Kidney (tissue), 14 donors: Measurements from ENCODE around the gene OTUB2. TPM values are rescaled to one million over a fixed set of nuclear protein-coding genes. Genes with fewer than 3 reads are reported as not detected.

Experiments used
- DNase-seq, 5 donors: peaks; one replicate each; pipeline ENCODE4 v3.0.0-alpha.2; 2013 to 2020
- FAIRE-seq: peaks from 2 replicates; lab custom pipeline; 2012; peaks lifted over from hg19 to GRCh38; lab: Jason Lieb, UNC
- H3K27ac ChIP-seq, 2 donors: one replicate each; pipeline ENCODE4 v1.7.0; 2013; ENCODE audit warnings: low read depth in 2 of 2, low read length in 2 of 2, inconsistent platforms in 1 of 2
- H3K27me3 ChIP-seq: one replicate; pipeline ENCODE4 v1.7.1; 2013; ENCODE audit warnings: low read length, inconsistent platforms; ENCODE audit not compliant: control insufficient read depth, insufficient read depth
- H3K36me3 ChIP-seq, 3 donors: one replicate each; pipeline versions ENCODE4 v1.7.0 to v1.7.1; 2013; ENCODE audit warnings: low read length in 3 of 3, control low read depth in 1 of 3, inconsistent platforms in 1 of 3; ENCODE audit not compliant: insufficient read depth in 3 of 3, control insufficient read depth in 2 of 3
- H3K4me1 ChIP-seq, 3 donors: one replicate each; pipeline versions ENCODE4 v1.7.0 to v1.7.1; 2013; ENCODE audit warnings: low read length in 3 of 3, inconsistent platforms in 1 of 3, low read depth in 1 of 3; ENCODE audit not compliant: control insufficient read depth in 2 of 3, insufficient read depth in 2 of 3
- H3K4me3 ChIP-seq, 3 donors: one replicate each; pipeline versions ENCODE4 v1.7.0 to v1.8.1; 2013; ENCODE audit warnings: low read length in 3 of 3, control low read depth in 1 of 3, inconsistent platforms in 1 of 3
- H3K9ac ChIP-seq, 3 donors: one replicate each; pipeline versions ENCODE4 v1.7.0 to v1.7.1; 2013; ENCODE audit warnings: low read length in 3 of 3, control low read depth in 1 of 3, inconsistent platforms in 1 of 3
- H3K9me3 ChIP-seq, 3 donors: one replicate each; pipeline versions ENCODE4 v1.7.0 to v1.7.1; 2013; ENCODE audit warnings: low read length in 3 of 3, control low read depth in 1 of 3, inconsistent platforms in 1 of 3; ENCODE audit not compliant: control insufficient read depth in 2 of 3, insufficient read depth in 1 of 3
- CTCF ChIP-seq: IDR thresholded peaks from 3 replicates; pipeline ENCODE4 v1.5.1; 2012; ENCODE audit warnings: mild to moderate bottlenecking, moderate library complexity, borderline replicate concordance; ENCODE audit not compliant: insufficient read depth; ENCODE audit errors: extremely low read depth
- intact Hi-C: fragments of 100-400 bp; cut with DNase I; formaldehyde crosslinking; loops from one replicate; pipeline ENCODE4 v1.11.1; 2022
- polyA plus RNA-seq: library from polyadenylated mRNA; stranded (reverse); fragments of 350-450 nt; fragmentation: Illumina TruSeq; extraction: RNeasy Lipid Tissue Mini Kit (QIAGEN cat#74804); gene quantifications from one replicate; pipeline ENCODE4 v1.2.3, GENCODE V29; 2014; ENCODE audit warnings: low read depth, low replicate concordance; ENCODE audit not compliant: insufficient read depth
- total RNA-seq: library from RNA; stranded (reverse); fragmentation: NEBNext Ultra II Directional; extraction: Animal tissue kit (Norgen Biotek cat#: 25700); gene quantifications from one replicate; pipeline ENCODE4 v1.2.1, GENCODE V29; 2021
- donor health status: control.
- donor health status: control.
- donor health status: control.
- donor health status: control.
- donor health status: control.
- donor health status: DM: yes; HTN: yes; CAD: no.
- donor health status: Normal renal cell carcinoma (clear cell type).

Gene OTUB2
- total and polyA plus RNA-seq, 2 donors from 2014 or later: 1.1 to 1.6 TPM

- TF ChIP-seq CTCF: no peak
- no peaks in the 10 kb centered on the region for H3K36me3 ChIP-seq
- intact Hi-C loops: loop anchor here (5.0 kb wide), 1 partner anchor 52 kb away; no protein-coding TSS in a partner anchor
- H3K27ac ChIP-seq: no peak overlapping the region
- H3K4me3 ChIP-seq: no peak overlapping the region
- no peaks in the 10 kb centered on the region for H3K9me3 ChIP-seq
- H3K9ac ChIP-seq: no peak overlapping the region
- no peak for FAIRE-seq
- peaks cover 0 to 4% (median 3%) of the 10 kb centered on the region in 3 donors for H3K4me1 ChIP-seq
- peaks cover 3% of the 10 kb centered on the region for H3K27me3 ChIP-seq
- no peak for DNase-seq
Observed at GRCh38 chr14:93999573-93999972, 26.6 kb upstream of the OTUB2 start.

DNA sequence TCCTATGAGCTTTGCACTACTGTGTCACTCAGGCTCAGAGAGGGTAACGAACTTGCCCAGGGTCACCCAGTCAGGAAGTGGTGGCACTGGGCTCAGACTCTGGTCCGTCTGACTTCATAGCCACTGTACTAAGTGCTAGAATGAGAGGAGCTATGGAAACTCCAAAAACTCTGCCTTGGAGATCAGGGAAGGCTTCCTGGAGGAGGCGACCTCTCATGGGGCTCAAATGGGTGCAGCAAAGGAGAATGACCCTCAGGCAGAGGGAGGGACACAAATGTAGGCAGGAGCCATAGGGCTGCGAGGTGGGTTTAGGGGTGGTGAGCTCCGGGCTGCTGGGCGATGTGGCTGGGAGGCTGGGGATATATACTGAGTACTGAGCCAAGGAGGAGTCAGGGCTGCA is 25.9 kb upstream of the OTUB2 start:
- H3K4me1 ChIP-seq: peaks cover 0 to 4% (median 3%) of the 10 kb centered on the region in 3 donors
- intact Hi-C loops: loop anchor here (5.0 kb wide), 1 partner anchor 63 kb away; no protein-coding TSS in a partner anchor
- no peaks in the 10 kb centered on the region for H3K36me3 ChIP-seq
- peaks cover 3% of the 10 kb centered on the region for H3K27me3 ChIP-seq
- TF ChIP-seq CTCF: no peak
- no peak overlapping the region for H3K27ac ChIP-seq
- H3K4me3 ChIP-seq: no peak overlapping the region
- no peak for DNase-seq
- H3K9ac ChIP-seq: no peak overlapping the region
- H3K9me3 ChIP-seq: no peaks in the 10 kb centered on the region
- no peak for FAIRE-seq

DNA sequence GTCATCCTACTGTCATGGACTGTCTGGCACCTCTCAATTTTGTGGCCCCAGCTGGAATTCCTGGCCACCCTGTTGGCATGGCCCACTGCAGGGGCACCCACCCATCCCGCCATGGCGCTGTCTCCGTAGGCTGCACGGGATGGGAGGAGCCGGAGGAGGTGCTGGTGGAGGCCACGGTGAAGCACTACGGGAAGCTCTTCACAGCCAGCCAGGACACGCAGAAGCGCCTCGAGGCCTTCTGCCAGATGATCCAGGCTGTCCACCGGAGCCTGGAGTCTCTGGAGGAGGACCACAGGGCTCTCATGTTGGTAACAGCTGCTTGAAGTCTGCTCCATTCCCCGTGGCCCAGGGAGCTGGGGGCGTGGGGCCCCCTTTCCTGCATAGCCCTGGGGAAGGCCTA is 25.1 kb upstream of the OTUB2 start:
- H3K4me3 ChIP-seq: no peak overlapping the region
- TF ChIP-seq CTCF: no peak
- H3K9me3 ChIP-seq: no peaks in the 10 kb centered on the region
- H3K27me3 ChIP-seq: peaks cover 3% of the 10 kb centered on the region
- peak in 1 of 5 donors; percentile 31 for DNase-seq
- peaks cover 0 to 4% (median 3%) of the 10 kb centered on the region in 3 donors for H3K4me1 ChIP-seq
- FAIRE-seq: no peak
- H3K27ac ChIP-seq: no peak overlapping the region
- H3K36me3 ChIP-seq: no peaks in the 10 kb centered on the region
- H3K9ac ChIP-seq: no peak overlapping the region
- intact Hi-C loops: loop anchor here (5.0 kb wide), 1 partner anchor 64 kb away; no protein-coding TSS in a partner anchor
